HG02798 (cell line): Measurements from ENCODE around the gene INPP5E.

Experiments used
- ATAC-seq: cut with Tn5 transposase; IDR thresholded peaks from one replicate; pipeline ENCODE4 v1.9.1; 2021; ENCODE audit warnings: mild to moderate bottlenecking; ENCODE audit not compliant: unreplicated experiment, poor library complexity

Gene INPP5E

GRCh38 chr9:136474021-136474640 lies 34.5 kb upstream of the INPP5E start:
- ATAC-seq, result no peak

- no peak for ATAC-seq
Measured at GRCh38 chr9:136473354-136473721, 33.7 kb upstream of the INPP5E start.

- no peak for ATAC-seq
Measured at GRCh38 chr9:136472640-136473353, 33.2 kb upstream of the INPP5E start.

- ATAC-seq, result no peak
Measured at GRCh38 chr9:136471802-136472487, 32.3 kb upstream of the INPP5E start.

- ATAC-seq, result no peak
Measured at GRCh38 chr9:136470792-136471469, 31.3 kb upstream of the INPP5E start.

- ATAC-seq, result no peak
Measured at GRCh38 chr9:136470356-136470755, 30.7 kb upstream of the INPP5E start.

- ATAC-seq, result no peak
Measured at GRCh38 chr9:136467766-136468165, 28.1 kb upstream of the INPP5E start.

- no peak for ATAC-seq
Measured at GRCh38 chr9:136466155-136466541, 26.5 kb upstream of the INPP5E start.

GRCh38 chr9:136465500-136466154 lies 26.0 kb upstream of the INPP5E start:
- no peak for ATAC-seq

- ATAC-seq, result no peak
Measured at GRCh38 chr9:136464241-136464640, 24.6 kb upstream of the INPP5E start.

GRCh38 chr9:136463578-136463977 lies 23.9 kb upstream of the INPP5E start:
- no peak for ATAC-seq

GRCh38 chr9:136462664-136463063 lies 23.0 kb upstream of the INPP5E start:
- no peak for ATAC-seq

GRCh38 chr9:136460772-136461325 lies 21.2 kb upstream of the INPP5E start:
- ATAC-seq, result no peak

- ATAC-seq, result no peak
Measured at GRCh38 chr9:136459425-136459824, 19.8 kb upstream of the INPP5E start.

- ATAC-seq, result no peak
Measured at GRCh38 chr9:136457326-136457725, 17.7 kb upstream of the INPP5E start.

- ATAC-seq, result no peak
Measured at GRCh38 chr9:136456258-136456657, 16.6 kb upstream of the INPP5E start.

GRCh38 chr9:136455043-136456002 lies 15.7 kb upstream of the INPP5E start:
- ATAC-seq, result no peak

GRCh38 chr9:136454026-136454796 lies 14.6 kb upstream of the INPP5E start:
- no peak for ATAC-seq
